ENCODE measurements around the gene TENM3. TPM values are rescaled to one million over a fixed set of nuclear protein-coding genes. Genes with fewer than 3 reads are reported as not detected.

TENM3 gene
- polyA plus RNA-seq, 1 of the 3 experiments (the other 2 are of a cell fraction): 10.4 TPM

- POLR2A ChIA-PET: no interaction called here
- no peaks in the 10 kb centered on the region for H3K9me3 ChIP-seq
- no peak overlapping the region for H3K4me2 ChIP-seq
- no peaks in the 10 kb centered on the region for H4K20me1 ChIP-seq (ENCODE audit: insufficient read depth)
- CTCF ChIA-PET: interaction anchor here (1.4 kb wide), 1 partner anchor 12 kb away, joined by 3 read pairs; no protein-coding TSS in a partner anchor
- no peak overlapping the region for H2AFZ ChIP-seq (ENCODE audit: low read depth)
- TF ChIP-seq MEF2A (IDR thresholded peaks at IDR 0.05; ENCODE audit: borderline replicate concordance, low read depth): no peak
- TF ChIP-seq RAD21 (IDR thresholded peaks at IDR 0.05; ENCODE audit: low read length): no peak
- TF ChIP-seq USF1 (IDR thresholded peaks at IDR 0.05; ENCODE audit: borderline replicate concordance, low read depth): no peak
- no peak for TF ChIP-seq MXI1 (IDR thresholded peaks at IDR 0.05; ENCODE audit: low read depth, low read length)
- no peak for TF ChIP-seq YY1 (IDR thresholded peaks at IDR 0.05; ENCODE audit: low read depth)
- no peak for TF ChIP-seq GABPA (IDR thresholded peaks at IDR 0.05; ENCODE audit: low read depth)
- TF ChIP-seq IRF3 (IDR thresholded peaks at IDR 0.05; ENCODE audit: low read depth, low read length): no peak
- no peak for TF ChIP-seq TEAD4 (IDR thresholded peaks at IDR 0.05; ENCODE audit: borderline replicate concordance, insufficient read depth)
- no peaks in the 10 kb centered on the region for H3K79me2 ChIP-seq (ENCODE audit: insufficient read depth)
- no peak overlapping the region; a peak in 1 of 4 replicates for H3K27ac ChIP-seq (ENCODE audit: low read depth in 2 of 2, low read length in 1 of 2)
- H3K4me1 ChIP-seq (ENCODE audit: control insufficient read depth in 1 of 2, insufficient read depth in 2 of 2, low read depth in 1 of 2, low read length in 1 of 2): peaks cover 0 to 3% of the 10 kb centered on the region in 2 experiments; a peak in 2 of 4 replicates
- H3K4me3 ChIP-seq (ENCODE audit: low read depth in 2 of 2, low read length in 1 of 2): no peak overlapping the region
- DNase-seq: no peak
- H3K9me2 ChIP-seq: no peaks in the 10 kb centered on the region
- peaks cover 0 to 4% of the 10 kb centered on the region in 2 experiments for H3K36me3 ChIP-seq (replicated peaks in 1 of 2; ENCODE audit: control insufficient read depth in 1 of 2, insufficient read depth in 2 of 2, low read length in 1 of 2)
- H3F3A ChIP-seq (replicated peaks; ENCODE audit: insufficient read depth): peaks cover 5% of the 10 kb centered on the region
- H3K9ac ChIP-seq: no peak overlapping the region
- WGBS (ENCODE audit: low lambda C conversion rate): 73% methylated on average over 1 of the region's 1 CpG
- no peaks in the 10 kb centered on the region for H3K27me3 ChIP-seq (ENCODE audit: insufficient read depth)
These were observed 460.9 kb downstream of the TENM3 start for GRCh38 chr4:182704077-182704476.

GRCh38 chr4:182704948-182705347, 461.7 kb downstream of the TENM3 start:
- H3K9me3 ChIP-seq: no peaks in the 10 kb centered on the region
- no peak overlapping the region for H3K4me3 ChIP-seq (ENCODE audit: low read depth in 2 of 2, low read length in 1 of 2)
- H3K9ac ChIP-seq: no peak overlapping the region
- H3K4me2 ChIP-seq: no peak overlapping the region
- ChIA-PET POLR2A (no interaction called here), CTCF (interaction anchor here (1.4 kb wide), 1 partner anchor 11 kb away, joined by 3 read pairs; no protein-coding TSS in a partner anchor)
- no peak overlapping the region for H2AFZ ChIP-seq (ENCODE audit: low read depth)
- H3K27me3 ChIP-seq (ENCODE audit: insufficient read depth): no peaks in the 10 kb centered on the region
- H3F3A ChIP-seq (replicated peaks; ENCODE audit: insufficient read depth): no peaks in the 10 kb centered on the region
- no peaks in the 10 kb centered on the region for H4K20me1 ChIP-seq (ENCODE audit: insufficient read depth)
- no peak overlapping the region for H3K27ac ChIP-seq (ENCODE audit: low read depth in 2 of 2, low read length in 1 of 2)
- peaks cover 0 to 4% of the 10 kb centered on the region in 2 experiments for H3K36me3 ChIP-seq (replicated peaks in 1 of 2; ENCODE audit: control insufficient read depth in 1 of 2, insufficient read depth in 2 of 2, low read length in 1 of 2)
- DNase-seq: no peak
- peaks cover 0 to 3% of the 10 kb centered on the region in 2 experiments; a peak in 2 of 4 replicates for H3K4me1 ChIP-seq (ENCODE audit: control insufficient read depth in 1 of 2, insufficient read depth in 2 of 2, low read depth in 1 of 2, low read length in 1 of 2)
- TF ChIP-seq NRF1 (IDR thresholded peaks at IDR 0.05; ENCODE audit: low read depth, low read length) (no peak), JUND (IDR thresholded peaks at IDR 0.05) (no peak), RXRA (IDR thresholded peaks at IDR 0.05; ENCODE audit: borderline replicate concordance, low read depth) (no peak), EZH2phosphoT487 (IDR thresholded peaks at IDR 0.05; ENCODE audit: borderline replicate concordance, low read depth) (no peak), IRF3 (IDR thresholded peaks at IDR 0.05; ENCODE audit: low read depth, low read length) (no peak), MEF2A (IDR thresholded peaks at IDR 0.05; ENCODE audit: borderline replicate concordance, low read depth) (no peak), MXI1 (IDR thresholded peaks at IDR 0.05; ENCODE audit: low read depth, low read length) (no peak), ELF1 (IDR thresholded peaks at IDR 0.05) (no peak), RCOR1 (IDR thresholded peaks at IDR 0.05; ENCODE audit: low read length) (no peak), GABPA (IDR thresholded peaks at IDR 0.05; ENCODE audit: low read depth) (no peak), FOXM1 (IDR thresholded peaks at IDR 0.05; ENCODE audit: low read depth) (no peak), FOXJ3 (CRISPR knock-in tag; IDR thresholded peaks at IDR 0.05) (no peak), TCF12 (IDR thresholded peaks at IDR 0.05) (no peak)
- WGBS (ENCODE audit: low lambda C conversion rate): 90% methylated on average over 4 of the region's 4 CpGs
- H3K79me2 ChIP-seq (ENCODE audit: insufficient read depth): no peaks in the 10 kb centered on the region
- H3K9me2 ChIP-seq: no peaks in the 10 kb centered on the region
